LNCAP (cell line): ENCODE results near the gene SLC8B1.

Source experiments
- TF ChIP-seq, protein P1 (sequence below): fragments of 450-650 bp; IDR thresholded peaks from 2 replicates; pipeline ENCODE4 v1.5.1; 2017; ENCODE audit warnings: mild to moderate bottlenecking

Gene SLC8B1

DNA sequence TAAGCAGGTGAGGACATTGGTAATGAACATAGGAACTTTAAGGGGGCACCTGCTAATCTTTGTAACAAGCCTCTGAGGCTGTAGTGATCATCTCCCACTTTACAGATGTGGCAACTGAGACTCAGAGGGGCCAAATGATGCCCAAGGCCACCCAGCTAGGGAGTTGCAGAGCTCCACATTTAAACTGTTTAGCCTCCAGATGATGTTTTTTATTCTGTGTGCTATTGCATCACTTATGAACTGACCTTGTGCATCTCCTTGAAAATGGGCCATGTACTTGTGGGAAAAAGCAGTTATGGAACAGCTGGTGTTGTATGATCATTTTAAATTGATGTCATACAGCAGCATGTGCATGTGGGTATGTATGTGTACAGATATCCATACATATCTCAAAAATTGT lies 72.2 kb downstream of the SLC8B1 start:
- TF ChIP-seq, protein P1, sequence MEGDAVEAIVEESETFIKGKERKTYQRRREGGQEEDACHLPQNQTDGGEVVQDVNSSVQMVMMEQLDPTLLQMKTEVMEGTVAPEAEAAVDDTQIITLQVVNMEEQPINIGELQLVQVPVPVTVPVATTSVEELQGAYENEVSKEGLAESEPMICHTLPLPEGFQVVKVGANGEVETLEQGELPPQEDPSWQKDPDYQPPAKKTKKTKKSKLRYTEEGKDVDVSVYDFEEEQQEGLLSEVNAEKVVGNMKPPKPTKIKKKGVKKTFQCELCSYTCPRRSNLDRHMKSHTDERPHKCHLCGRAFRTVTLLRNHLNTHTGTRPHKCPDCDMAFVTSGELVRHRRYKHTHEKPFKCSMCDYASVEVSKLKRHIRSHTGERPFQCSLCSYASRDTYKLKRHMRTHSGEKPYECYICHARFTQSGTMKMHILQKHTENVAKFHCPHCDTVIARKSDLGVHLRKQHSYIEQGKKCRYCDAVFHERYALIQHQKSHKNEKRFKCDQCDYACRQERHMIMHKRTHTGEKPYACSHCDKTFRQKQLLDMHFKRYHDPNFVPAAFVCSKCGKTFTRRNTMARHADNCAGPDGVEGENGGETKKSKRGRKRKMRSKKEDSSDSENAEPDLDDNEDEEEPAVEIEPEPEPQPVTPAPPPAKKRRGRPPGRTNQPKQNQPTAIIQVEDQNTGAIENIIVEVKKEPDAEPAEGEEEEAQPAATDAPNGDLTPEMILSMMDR, result no peak

DNA sequence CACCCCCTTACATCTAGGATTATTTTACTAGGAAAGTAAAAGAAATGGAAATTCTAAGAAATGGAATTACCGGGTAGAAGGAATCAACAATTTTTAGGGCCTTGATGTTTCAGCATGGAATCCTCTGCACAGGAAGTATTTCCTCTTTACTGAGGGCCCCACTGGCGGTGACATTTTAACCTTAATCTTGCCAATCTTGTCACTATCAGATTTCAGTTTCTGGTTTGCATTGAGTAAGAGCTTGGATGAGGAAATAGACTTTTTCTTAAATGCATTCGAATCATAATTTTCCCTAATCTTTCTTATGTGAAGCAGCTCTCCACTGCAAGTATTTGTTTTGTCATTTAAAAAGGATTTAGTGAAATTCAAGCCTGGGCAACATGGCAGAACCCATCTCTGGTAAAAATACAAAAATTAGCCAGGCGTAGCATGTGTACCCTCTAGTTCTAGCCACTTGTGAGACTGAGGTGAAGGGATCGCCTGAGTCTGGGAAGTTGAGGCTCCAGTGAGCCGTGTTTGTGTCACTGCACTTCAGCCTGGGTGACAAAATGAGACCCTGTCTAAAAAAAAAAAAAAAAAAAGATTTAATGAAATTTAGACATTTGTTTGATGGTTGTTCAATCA lies 73.0 kb downstream of the SLC8B1 start:
- TF ChIP-seq, protein P1, result no peak

DNA sequence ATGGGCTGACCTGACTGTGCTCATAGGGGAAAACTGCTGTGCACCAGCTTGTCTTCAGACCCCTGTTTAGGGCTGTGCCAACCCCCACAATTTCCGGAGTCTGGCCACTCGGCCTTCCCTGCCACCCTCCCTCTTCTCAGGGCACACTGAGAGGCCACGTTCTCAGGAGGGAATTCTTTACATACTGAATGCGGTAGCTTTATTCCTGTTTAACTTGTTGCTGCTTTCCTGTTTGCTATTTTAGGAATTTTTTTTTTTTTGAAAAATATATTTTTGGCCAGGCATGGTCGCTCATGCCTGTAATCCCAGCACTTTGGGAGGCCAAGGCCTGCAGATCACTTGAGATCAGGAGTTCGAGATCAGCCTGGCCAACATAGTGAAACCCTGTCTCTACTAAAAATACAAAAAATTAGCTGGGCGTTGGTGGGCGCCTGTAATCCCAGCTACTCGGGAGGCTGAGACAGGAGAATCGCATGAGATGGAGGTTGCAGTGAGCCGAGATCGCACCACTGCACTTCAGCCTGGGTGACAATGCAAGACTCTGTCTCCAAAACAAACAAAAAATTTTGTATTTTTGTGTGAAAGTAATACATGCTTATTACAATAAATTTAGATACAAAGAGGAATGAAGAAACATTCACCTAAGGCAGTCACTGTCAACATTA lies 74.1 kb downstream of the SLC8B1 start:
- TF ChIP-seq, protein P1, result no peak

DNA sequence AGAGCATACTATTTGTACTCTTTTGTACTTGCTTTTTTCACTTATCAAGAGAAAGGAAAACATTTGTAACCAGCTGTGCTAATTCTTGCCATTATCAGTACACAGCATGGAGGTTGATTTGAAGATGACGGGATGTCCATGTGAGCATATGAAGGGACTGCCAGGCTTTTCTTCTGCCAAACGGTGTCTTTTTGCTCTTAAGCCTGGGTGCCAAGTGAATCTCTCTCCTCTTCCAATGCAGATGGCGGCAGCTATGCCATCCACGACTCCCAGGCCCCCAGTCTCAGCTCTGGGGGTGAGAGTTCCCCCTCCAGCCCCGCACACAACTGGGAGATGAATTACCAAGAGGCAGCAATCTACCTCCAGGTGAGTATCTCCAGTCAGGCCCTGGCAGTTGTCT lies 74.8 kb downstream of the SLC8B1 start:
- TF ChIP-seq, protein P1, result no peak

DNA sequence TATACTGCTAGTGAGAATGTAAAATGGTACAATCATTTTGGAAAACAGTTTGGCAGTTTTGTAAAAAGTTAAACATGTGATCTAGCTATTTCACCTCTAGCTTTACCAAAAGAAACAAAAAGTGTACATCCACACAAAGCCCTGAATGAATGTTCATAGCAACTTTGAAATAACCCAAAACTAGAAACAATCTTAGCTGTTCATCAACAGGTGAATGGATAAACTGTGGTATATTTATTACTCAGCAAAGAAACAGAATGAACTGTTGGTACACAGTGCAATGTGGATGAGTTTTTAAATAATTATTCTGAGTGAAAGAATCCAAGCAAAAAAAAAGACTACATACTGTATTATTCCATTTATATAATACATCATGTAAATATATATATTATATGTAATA lies 77.3 kb downstream of the SLC8B1 start:
- TF ChIP-seq, protein P1, result no peak

DNA sequence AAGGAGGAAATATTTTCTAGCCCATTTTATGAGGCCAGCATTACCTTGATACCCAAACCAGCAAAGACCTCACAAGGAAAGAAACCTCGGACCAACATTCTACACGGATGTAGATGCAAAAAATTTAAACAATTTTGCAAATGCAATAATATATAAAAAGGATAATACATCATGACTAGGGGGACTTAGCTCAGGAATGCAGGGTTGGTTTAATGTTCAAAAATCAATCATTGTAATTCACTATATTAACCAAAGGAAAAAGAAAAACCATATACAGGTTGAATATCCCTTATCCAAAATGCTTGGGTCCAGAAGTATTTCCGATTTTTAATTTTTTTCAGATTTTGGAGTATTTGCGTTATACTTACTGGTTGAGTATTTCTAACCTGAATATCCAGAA lies 80.6 kb downstream of the SLC8B1 start:
- TF ChIP-seq, protein P1, result no peak

DNA sequence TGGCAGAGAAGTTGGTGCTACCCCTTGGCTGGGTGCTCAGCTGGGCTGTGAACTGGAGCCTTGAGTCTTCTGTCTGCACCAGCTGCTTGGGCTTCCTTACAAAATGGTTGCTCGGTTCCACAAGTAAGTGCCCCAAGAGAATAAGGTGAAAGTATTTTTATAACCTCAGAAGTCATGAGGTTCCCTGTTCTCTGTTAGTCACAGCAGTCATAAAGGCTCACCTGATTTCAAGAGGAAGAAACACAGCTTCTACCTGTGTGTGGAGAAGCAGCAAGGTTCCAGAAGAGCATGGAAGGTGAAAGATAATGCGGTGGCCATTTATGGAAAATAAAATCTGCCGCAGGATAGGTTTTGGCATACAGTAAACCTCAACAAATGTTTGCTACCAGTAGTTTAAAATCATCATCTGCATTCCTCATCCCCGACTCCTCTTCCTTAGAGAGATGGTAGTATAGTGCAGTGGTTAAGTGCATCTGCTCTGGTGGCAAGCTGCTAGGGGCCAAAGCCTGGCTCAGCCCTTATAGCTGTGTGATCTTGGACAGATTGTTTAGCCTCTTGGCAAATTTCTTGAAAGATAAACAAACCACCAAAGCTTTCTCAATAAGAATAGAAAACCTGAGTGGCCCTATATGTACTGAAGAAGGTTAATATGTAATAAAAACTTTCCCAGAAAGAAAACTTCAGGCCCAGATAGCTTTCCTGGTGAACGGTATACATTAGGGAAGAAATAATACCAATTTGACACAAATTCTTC lies 81.2 kb downstream of the SLC8B1 start:
- TF ChIP-seq, protein P1, result no peak
